Hepatocyte (in vitro differentiated cells): ENCODE measurements around the gene SKA3. TPM values are rescaled to one million over a fixed set of nuclear protein-coding genes. Genes with fewer than 3 reads are reported as not detected.
A peak's percentile ranks its signal among the peaks of the same experiment; 100 is the strongest.
"Not testable (repeated sequence)": the region's sequence is repeated elsewhere in the genome, so short reads cannot be mapped to it uniquely, and the experiment has no call there.

Experiments
- DNase-seq: peaks from one replicate; pipeline ENCODE4 v3.0.0-alpha.2; 2016; ENCODE audit warnings: low spot score
- H2AFZ ChIP-seq: fragments of 200-600 bp; sonication (generic); 2 replicates; pipeline ENCODE4 v1.6.0; 2016; ENCODE audit warnings: antibody characterized with exemption, mild to moderate bottlenecking
- H3K27ac ChIP-seq: fragments of 200-600 bp; sonication (generic); 2 replicates; pipeline ENCODE4 v1.5.1; 2016; ENCODE audit warnings: mild to moderate bottlenecking
- H3K27me3 ChIP-seq: fragments of 200-600 bp; sonication (generic); 2 replicates; pipeline ENCODE4 v1.6.1; 2016
- H3K36me3 ChIP-seq: fragments of 200-600 bp; sonication (generic); replicated peaks from 2 replicates; pipeline ENCODE4 v1.5.1; 2016; ENCODE audit warnings: low read depth; ENCODE audit not compliant: insufficient read depth
- H3K4me1 ChIP-seq: fragments of 200-600 bp; sonication (generic); 2 replicates; pipeline ENCODE4 v1.5.1; 2016; ENCODE audit warnings: mild to moderate bottlenecking, moderate library complexity; ENCODE audit not compliant: insufficient read depth
- H3K4me2 ChIP-seq: fragments of 200-600 bp; sonication (generic); 2 replicates; pipeline ENCODE4 v1.6.0; 2016
- H3K4me3 ChIP-seq: fragments of 200-600 bp; sonication (generic); 2 replicates; pipeline ENCODE4 v1.5.1; 2016; ENCODE audit warnings: mild to moderate bottlenecking
- H3K79me2 ChIP-seq: fragments of 200-600 bp; sonication (generic); 2 replicates; pipeline ENCODE4 v1.6.0; 2017; ENCODE audit warnings: mild to moderate bottlenecking
- H3K9me2 ChIP-seq: fragments of 200-600 bp; sonication (generic); replicated peaks from 2 replicates; pipeline ENCODE4 v1.6.0; 2017; ENCODE audit warnings: mild to moderate bottlenecking; ENCODE audit not compliant: insufficient read depth
- H3K9me3 ChIP-seq: fragments of 200-600 bp; sonication (generic); 2 replicates; pipeline ENCODE4 v1.5.1; 2016; ENCODE audit warnings: low read depth, mild to moderate bottlenecking
- H4K20me1 ChIP-seq: fragments of 200-600 bp; sonication (generic); 2 replicates; pipeline ENCODE4 v1.6.0; 2016; ENCODE audit warnings: mild to moderate bottlenecking; ENCODE audit not compliant: insufficient read depth, poor library complexity, severe bottlenecking
- EZH2 ChIP-seq: fragments of 200-600 bp; sonication (generic); IDR thresholded peaks from 2 replicates; pipeline ENCODE4 v1.6.1; 2016; ENCODE audit warnings: antibody characterized with exemption, mild to moderate bottlenecking, borderline replicate concordance
- EZH2phosphoT487 ChIP-seq: fragments of 200-600 bp; sonication (generic); IDR thresholded peaks from one replicate; pipeline ENCODE4 v1.6.1; 2018; ENCODE audit warnings: antibody characterized with exemption, mild to moderate bottlenecking, low read depth, moderate library complexity; ENCODE audit not compliant: unreplicated experiment, severe bottlenecking
- WGBS: methylation state at CpG from one replicate; pipeline ENCODE4 v1.1.6; 2016; ENCODE audit warnings: low lambda C conversion rate; ENCODE audit errors: missing lambda C conversion rate; 5-methylcytosine and 5-hydroxymethylcytosine counted together
- polyA plus RNA-seq: library from polyadenylated mRNA; unstranded; fragments of >200 nt; fragmentation: Nextera tagmentation; extraction: Ambion mirVana; gene quantifications from 2 replicates; pipeline ENCODE4 v1.2.1, GENCODE V29; 2016
- total RNA-seq: library from RNA; depleted of rRNA; stranded (reverse); fragments of >200 nt; gene quantifications from 2 replicates; pipeline ENCODE4 v1.2.3, GENCODE V29; 2014
- TF ChIP-seq, protein P1 (sequence below): fragments of 200-600 bp; sonication (generic); IDR thresholded peaks from 2 replicates; pipeline ENCODE4 v1.5.1; 2016; ENCODE audit warnings: antibody characterized with exemption, mild to moderate bottlenecking; ENCODE audit not compliant: poor library complexity

SKA3 gene
- total and polyA plus RNA-seq, 2 experiments from 2014 or later: 4.9 to 5.6 TPM

DNA sequence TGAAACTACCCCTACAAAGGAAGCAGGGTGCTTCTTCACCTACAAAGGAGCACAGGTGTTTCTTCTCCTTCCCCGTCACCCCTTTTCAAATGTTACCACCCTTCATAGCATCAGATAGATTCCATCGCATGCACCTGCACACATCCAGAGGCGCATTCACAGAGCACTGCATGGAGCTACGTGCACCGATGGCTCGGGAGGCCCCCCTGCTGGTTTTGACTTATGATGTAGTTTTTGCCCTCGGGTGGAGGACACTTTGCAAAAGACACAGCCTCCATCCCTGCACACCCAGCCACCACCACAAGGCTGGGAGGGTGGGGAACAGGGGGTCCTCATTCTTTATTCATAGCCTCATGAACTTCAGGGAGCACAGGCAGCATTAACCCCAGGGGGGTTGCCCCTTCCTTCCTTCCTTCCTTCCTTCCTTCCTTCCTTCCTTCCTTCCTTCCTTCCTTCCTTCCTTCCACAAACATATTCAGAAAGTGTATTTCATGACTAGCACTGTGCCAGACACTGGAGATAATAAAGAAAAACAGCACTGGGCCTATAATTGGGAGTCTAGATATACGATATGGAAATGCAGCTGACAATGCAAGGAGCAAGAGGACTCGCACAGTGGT lies 21.4 kb upstream of the SKA3 start:
- not testable (repeated sequence) for H3K4me2 ChIP-seq, H4K20me1 ChIP-seq, H3K79me2 ChIP-seq, H3K9me3 ChIP-seq, H2AFZ ChIP-seq, H3K27me3 ChIP-seq, H3K4me1 ChIP-seq, H3K4me3 ChIP-seq, H3K36me3 ChIP-seq, H3K9me2 ChIP-seq, DNase-seq, H3K27ac ChIP-seq
- 92% methylated on average over 8 of the region's 9 CpGs for WGBS

DNA sequence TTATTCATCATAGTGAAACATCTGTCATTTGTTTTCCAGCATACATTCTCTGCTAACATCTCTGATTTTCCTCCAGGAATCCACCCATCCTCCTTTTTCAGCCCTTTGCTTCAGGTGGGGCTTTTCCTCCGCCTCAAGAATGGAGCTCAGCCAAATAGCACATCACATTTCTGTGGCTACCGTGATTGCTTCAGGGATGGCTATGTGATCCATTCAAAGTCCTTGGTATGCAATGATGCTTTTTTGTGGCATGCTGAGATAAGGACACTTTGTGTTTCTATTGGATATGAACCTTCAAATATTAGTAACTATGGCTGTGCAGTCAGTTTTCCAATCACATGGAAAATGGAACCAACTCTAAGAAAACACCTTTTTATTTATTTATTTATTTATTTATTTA lies 18.4 kb upstream of the SKA3 start:
- not testable (repeated sequence) for H3K4me2 ChIP-seq, H4K20me1 ChIP-seq, H3K27me3 ChIP-seq, DNase-seq, H3K36me3 ChIP-seq, H3K27ac ChIP-seq, H3K4me3 ChIP-seq, H3K9me3 ChIP-seq, H2AFZ ChIP-seq, H3K79me2 ChIP-seq, H3K9me2 ChIP-seq, H3K4me1 ChIP-seq
- WGBS: 71% methylated on average over 2 of the region's 2 CpGs

DNA sequence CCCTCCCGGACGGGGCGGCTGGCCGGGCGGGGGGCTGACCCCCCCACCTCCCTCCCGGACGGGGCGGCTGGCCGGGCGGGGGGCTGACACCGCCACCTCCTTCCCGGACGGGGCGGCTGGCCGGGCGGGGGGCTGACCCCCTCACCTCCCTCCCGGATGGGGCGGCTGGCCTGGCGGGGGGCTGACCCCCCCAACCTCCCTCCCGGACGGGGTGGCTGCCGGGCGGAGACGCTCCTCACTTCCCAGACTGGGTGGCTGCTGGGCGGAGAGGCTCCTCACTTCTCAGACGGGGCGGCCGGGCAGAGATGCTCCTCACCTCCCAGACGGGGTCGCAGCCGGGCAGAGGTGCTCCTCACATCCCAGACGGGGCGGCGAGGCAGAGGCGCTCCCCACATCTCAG lies 10.1 kb upstream of the SKA3 start:
- not testable (repeated sequence) for H3K9me3 ChIP-seq, H3K4me3 ChIP-seq, H3K36me3 ChIP-seq, H3K79me2 ChIP-seq, H4K20me1 ChIP-seq, H3K9me2 ChIP-seq, H2AFZ ChIP-seq, H3K27me3 ChIP-seq, H3K4me2 ChIP-seq, H3K27ac ChIP-seq, DNase-seq, H3K4me1 ChIP-seq
- WGBS: 100% methylated on average over 6 of the region's 35 CpGs

DNA sequence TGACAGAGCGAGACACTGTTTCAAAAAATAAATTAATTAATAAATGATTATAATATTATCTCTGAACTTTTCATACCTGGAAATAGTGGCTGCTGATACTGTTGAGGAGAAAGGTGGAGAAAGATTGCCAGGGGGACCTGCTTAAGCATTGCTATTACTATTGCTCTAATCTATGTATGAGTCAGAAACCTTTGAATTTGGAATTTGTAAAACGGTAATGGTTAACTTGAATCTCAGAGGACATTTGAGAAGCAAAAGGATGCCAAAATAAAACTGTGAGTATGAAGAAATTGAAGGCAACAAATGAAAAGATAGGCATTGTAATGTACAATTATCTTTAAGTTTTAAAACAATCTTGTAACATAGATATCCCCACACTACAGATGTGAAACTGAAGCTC lies 5.3 kb upstream of the SKA3 start:
- no peak for DNase-seq
- Histone ChIP-seq H2AFZ (no peak overlapping the region), H3K79me2 (peaks cover 24% of the 10 kb centered on the region), H3K9me3 (no peaks in the 10 kb centered on the region), H3K4me2 (no peak overlapping the region), H4K20me1 (no peaks in the 10 kb centered on the region), H3K27ac (no peak overlapping the region), H3K4me3 (no peak overlapping the region), H3K9me2 (no peaks in the 10 kb centered on the region), H3K4me1 (peaks cover 11% of the 10 kb centered on the region), H3K27me3 (no peaks in the 10 kb centered on the region), H3K36me3 (no peaks in the 10 kb centered on the region)
- WGBS: 88% methylated on average over 2 of the region's 2 CpGs
- no peak for TF ChIP-seq EZH2
- TF ChIP-seq EZH2phosphoT487: no peak
- TF ChIP-seq, protein P1, sequence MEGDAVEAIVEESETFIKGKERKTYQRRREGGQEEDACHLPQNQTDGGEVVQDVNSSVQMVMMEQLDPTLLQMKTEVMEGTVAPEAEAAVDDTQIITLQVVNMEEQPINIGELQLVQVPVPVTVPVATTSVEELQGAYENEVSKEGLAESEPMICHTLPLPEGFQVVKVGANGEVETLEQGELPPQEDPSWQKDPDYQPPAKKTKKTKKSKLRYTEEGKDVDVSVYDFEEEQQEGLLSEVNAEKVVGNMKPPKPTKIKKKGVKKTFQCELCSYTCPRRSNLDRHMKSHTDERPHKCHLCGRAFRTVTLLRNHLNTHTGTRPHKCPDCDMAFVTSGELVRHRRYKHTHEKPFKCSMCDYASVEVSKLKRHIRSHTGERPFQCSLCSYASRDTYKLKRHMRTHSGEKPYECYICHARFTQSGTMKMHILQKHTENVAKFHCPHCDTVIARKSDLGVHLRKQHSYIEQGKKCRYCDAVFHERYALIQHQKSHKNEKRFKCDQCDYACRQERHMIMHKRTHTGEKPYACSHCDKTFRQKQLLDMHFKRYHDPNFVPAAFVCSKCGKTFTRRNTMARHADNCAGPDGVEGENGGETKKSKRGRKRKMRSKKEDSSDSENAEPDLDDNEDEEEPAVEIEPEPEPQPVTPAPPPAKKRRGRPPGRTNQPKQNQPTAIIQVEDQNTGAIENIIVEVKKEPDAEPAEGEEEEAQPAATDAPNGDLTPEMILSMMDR: no peak

DNA sequence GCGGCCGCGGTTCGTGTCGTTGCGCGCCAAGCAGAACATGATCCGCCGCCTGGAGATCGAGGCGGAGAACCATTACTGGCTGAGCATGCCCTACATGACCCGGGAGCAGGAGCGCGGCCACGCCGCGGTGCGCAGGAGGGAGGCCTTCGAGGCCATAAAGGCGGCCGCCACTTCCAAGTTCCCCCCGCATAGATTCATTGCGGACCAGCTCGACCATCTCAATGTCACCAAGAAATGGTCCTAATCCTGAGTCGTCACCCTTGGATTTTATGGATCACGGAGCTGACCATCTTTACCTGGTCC lies 581 bp upstream of the SKA3 start:
- H2AFZ ChIP-seq: peak overlapping the region; percentile 77
- no peaks in the 10 kb centered on the region for H3K9me3 ChIP-seq
- TF ChIP-seq, protein P1: no peak
- TF ChIP-seq EZH2 (no peak), EZH2phosphoT487 (no peak)
- H3K9me2 ChIP-seq: no peaks in the 10 kb centered on the region
- peak overlapping the region; percentile 97 for H3K27ac ChIP-seq
- H3K4me1 ChIP-seq: peaks cover 11% of the 10 kb centered on the region
- 0% methylated on average over 26 of the region's 26 CpGs for WGBS
- no peak for DNase-seq
- no peaks in the 10 kb centered on the region for H3K27me3 ChIP-seq
- H3K79me2 ChIP-seq: peaks cover 39% of the 10 kb centered on the region
- no peaks in the 10 kb centered on the region for H3K36me3 ChIP-seq
- peak overlapping the region; percentile 82 for H3K4me2 ChIP-seq
- H4K20me1 ChIP-seq: no peaks in the 10 kb centered on the region
- H3K4me3 ChIP-seq: peak overlapping the region; percentile 54
